K562 (cell line): ENCODE measurements around the gene NDC1. TPM values are rescaled to one million over a fixed set of nuclear protein-coding genes. Genes with fewer than 3 reads are reported as not detected.

Source experiments
- ARNT ChIP-seq, 2 experiments: fragments of 450-650 bp; IDR thresholded peaks; 2 replicates each; pipeline ENCODE4 v1.6.1; 2016; ENCODE audit warnings: mild to moderate bottlenecking in 1 of 2
- CEBPZ ChIP-seq: fragments of 150-350 bp; IDR thresholded peaks from 2 replicates; pipeline ENCODE4 v1.6.1; 2014; ENCODE audit warnings: low read depth, mild to moderate bottlenecking, low read length, borderline replicate concordance
- CHD1 ChIP-seq: fragments of 200-600 bp; sonication (generic); IDR thresholded peaks from one replicate; pipeline ENCODE4 v1.6.1; 2012; ENCODE audit warnings: mild to moderate bottlenecking, moderate library complexity, low read length, inconsistent platforms
- DPF2 ChIP-seq: fragments of 450-650 bp; IDR thresholded peaks from 2 replicates; pipeline ENCODE4 v1.6.1; 2016
- GABPB2 ChIP-seq: fragments of 250-450 bp; sonication (Bioruptor Pico); conservative IDR thresholded peaks from 2 replicates; pipeline ENCODE4 v1.5.1; 2021; ENCODE audit warnings: mild to moderate bottlenecking
- HDAC6 ChIP-seq: IDR thresholded peaks from 2 replicates; pipeline ENCODE4 v1.6.1; 2012; ENCODE audit warnings: low read depth, mild to moderate bottlenecking, control low read depth, inconsistent platforms, low read length, moderate library complexity
- MAFK ChIP-seq: IDR thresholded peaks from 2 replicates; pipeline ENCODE4 v1.6.1; 2011; ENCODE audit warnings: low read length, improper control_type of control experiment
- MED1 ChIP-seq: sonication (generic); formaldehyde crosslinking; IDR thresholded peaks from 2 replicates; pipeline ENCODE4 v1.8.1; 2023; ENCODE audit warnings: missing genetic modification reagents, borderline replicate concordance
- MXI1 ChIP-seq: IDR thresholded peaks from 2 replicates; pipeline ENCODE4 v1.6.1; 2011; ENCODE audit warnings: low read depth, mild to moderate bottlenecking, improper control_type of control experiment, low read length
- PBX2 ChIP-seq, 2 experiments: IDR thresholded peaks in 1 of 2; conservative IDR thresholded peaks in 1 of 2; 2 replicates each; pipeline ENCODE4 v1.6.1; 2016; ENCODE audit warnings: low read depth in 2 of 2, mild to moderate bottlenecking in 1 of 2, missing compliant biosample characterization in 1 of 2, missing genetic modification characterization in 1 of 2, moderate library complexity in 1 of 2
- SMAD4 ChIP-seq: fragments of 250-450 bp; sonication (Bioruptor Pico); conservative IDR thresholded peaks from 2 replicates; pipeline ENCODE4 v1.8.0; 2021; ENCODE audit warnings: inconsistent platforms, mild to moderate bottlenecking, moderate library complexity
- TEAD2 ChIP-seq: fragments of 450-650 bp; IDR thresholded peaks from 2 replicates; pipeline ENCODE4 v1.6.1; 2016; ENCODE audit warnings: missing genetic modification characterization, control low read depth, missing compliant biosample characterization
- TEAD4 ChIP-seq, 2 experiments: sonication (generic) in 1 of 2; formaldehyde crosslinking in 1 of 2; IDR thresholded peaks; 2 replicates each; pipeline versions ENCODE4 v1.6.1 to v1.8.0; 2012 to 2022; ENCODE audit warnings: borderline replicate concordance in 1 of 2, inconsistent platforms in 1 of 2, low read length in 1 of 2, mild to moderate bottlenecking in 1 of 2, missing genetic modification reagents in 1 of 2
- THRB ChIP-seq: fragments of 450-650 bp; formaldehyde crosslinking; conservative IDR thresholded peaks from 2 replicates; pipeline ENCODE4 v1.4.0; 2022; ENCODE audit warnings: mild to moderate bottlenecking, missing genetic modification characterization
- ZNF24 ChIP-seq: fragments of 450-650 bp; IDR thresholded peaks from 2 replicates; pipeline ENCODE4 v1.6.1; 2016
- polyA plus RNA-seq, 8 experiments: library from polyadenylated mRNA; depleted of rRNA in 4 of 8; stranded (reverse) in 5 of 8; unstranded in 3 of 8; fragments of >200 nt; fragmentation: Nextera tagmentation in 2 of 8; fragmentation: Illumina TruSeq in 1 of 8; extraction: Ambion mirVana in 2 of 8; extraction: Trizol in 1 of 8; gene quantifications; 2 replicates each; pipeline versions ENCODE4 v1.2.1 to v1.2.3, GENCODE V29; 2011 to 2014; ENCODE audit warnings: inconsistent platforms in 1 of 8, missing spikeins in 1 of 8
- total RNA-seq, 7 experiments: library from RNA; depleted of rRNA in 6 of 7; stranded (reverse); fragments of >200 nt in 6 of 7; fragmentation: Illumina TruSeq in 2 of 7; extraction: Trizol in 2 of 7; gene quantifications; 2 replicates each; pipeline versions ENCODE4 v1.2.1 to v1.2.3, GENCODE V29; 2011 to 2021; ENCODE audit warnings: low replicate concordance in 1 of 7
- TF ChIP-seq, protein P1 (sequence below): sonication (generic); formaldehyde crosslinking; IDR thresholded peaks from 2 replicates; pipeline ENCODE4 v1.9.0; 2022; ENCODE audit warnings: mild to moderate bottlenecking, missing genetic modification reagents
- TF ChIP-seq, protein P2 (sequence below): fragments of 450-650 bp; conservative IDR thresholded peaks from 2 replicates; pipeline ENCODE4 v1.6.1; 2016; ENCODE audit warnings: missing genetic modification characterization, low read depth, mild to moderate bottlenecking, missing compliant biosample characterization, moderate library complexity
- TF ChIP-seq, protein P3 (sequence below): fragments of 250-450 bp; sonication (Bioruptor Pico); IDR thresholded peaks from 2 replicates; pipeline ENCODE4 v1.5.0; 2021

The NDC1 gene
- total and polyA plus RNA-seq, 9 of the 15 experiments (the other 6 are each of a cell fraction or from before 2014, with no cell fraction given) = 26.9 to 102 (median 64.5) TPM

GRCh38 chr1:53838654-53838974 lies 518 bp upstream of the NDC1 start (continued):
- TF ChIP-seq, protein P1, sequence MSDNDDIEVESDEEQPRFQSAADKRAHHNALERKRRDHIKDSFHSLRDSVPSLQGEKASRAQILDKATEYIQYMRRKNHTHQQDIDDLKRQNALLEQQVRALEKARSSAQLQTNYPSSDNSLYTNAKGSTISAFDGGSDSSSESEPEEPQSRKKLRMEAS (CRISPR knock-in tag) = no peak
- TF ChIP-seq MXI1 = no peak
- 0 out of 2 replicates have a peak, but pooled peaks have one; percentile 15 for TF ChIP-seq DPF2
- peak in 1 of 2 experiments; percentile 28; a peak in 1 of 4 replicates for TF ChIP-seq ARNT (IDR thresholded peaks at IDR 0.05)
- TF ChIP-seq SMAD4 (CRISPR knock-in tag) = no peak
- TF ChIP-seq MAFK = no peak
- no peak for TF ChIP-seq MED1 (CRISPR knock-in tag)
- TF ChIP-seq TEAD4 (IDR thresholded peaks at IDR 0.05; ENCODE audit: low read length) = no peak
- TF ChIP-seq TEAD4 (CRISPR knock-in tag; IDR thresholded peaks at IDR 0.05; ENCODE audit: borderline replicate concordance) = peak; percentile 88
- no peak for TF ChIP-seq ZNF24
- TF ChIP-seq PBX2 (CRISPR knock-in tag; IDR thresholded peaks at IDR 0.05; ENCODE audit: low read depth) = no peak
- peak; percentile 65; the same call in 1 of the 2 replicates for TF ChIP-seq PBX2 (tag; conservative IDR thresholded peaks at IDR 0.05; ENCODE audit: low read depth)
- no peak for TF ChIP-seq HDAC6
- TF ChIP-seq, protein P2, sequence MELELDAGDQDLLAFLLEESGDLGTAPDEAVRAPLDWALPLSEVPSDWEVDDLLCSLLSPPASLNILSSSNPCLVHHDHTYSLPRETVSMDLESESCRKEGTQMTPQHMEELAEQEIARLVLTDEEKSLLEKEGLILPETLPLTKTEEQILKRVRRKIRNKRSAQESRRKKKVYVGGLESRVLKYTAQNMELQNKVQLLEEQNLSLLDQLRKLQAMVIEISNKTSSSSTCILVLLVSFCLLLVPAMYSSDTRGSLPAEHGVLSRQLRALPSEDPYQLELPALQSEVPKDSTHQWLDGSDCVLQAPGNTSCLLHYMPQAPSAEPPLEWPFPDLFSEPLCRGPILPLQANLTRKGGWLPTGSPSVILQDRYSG (tag) = 0 out of 2 replicates have a peak, but pooled peaks have one; percentile 43
- no peak for TF ChIP-seq THRB (CRISPR knock-in tag)
- TF ChIP-seq, protein P3, sequence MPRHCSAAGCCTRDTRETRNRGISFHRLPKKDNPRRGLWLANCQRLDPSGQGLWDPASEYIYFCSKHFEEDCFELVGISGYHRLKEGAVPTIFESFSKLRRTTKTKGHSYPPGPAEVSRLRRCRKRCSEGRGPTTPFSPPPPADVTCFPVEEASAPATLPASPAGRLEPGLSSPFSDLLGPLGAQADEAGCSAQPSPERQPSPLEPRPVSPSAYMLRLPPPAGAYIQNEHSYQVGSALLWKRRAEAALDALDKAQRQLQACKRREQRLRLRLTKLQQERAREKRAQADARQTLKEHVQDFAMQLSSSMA (CRISPR knock-in tag) = no peak
- no peak for TF ChIP-seq GABPB2 (CRISPR knock-in tag)
- no peak for TF ChIP-seq CHD1
- TF ChIP-seq CEBPZ = no peak
- 0 out of 2 replicates have a peak, but pooled peaks have one; percentile 57 for TF ChIP-seq TEAD2
